HCT116 (cell line): ENCODE measurements around the gene SOX1. TPM values are rescaled to one million over a fixed set of nuclear protein-coding genes. Genes with fewer than 3 reads are reported as not detected.

ENCODE experiments used
- ATAC-seq: fragments of 200-7000 bp; cut with Tn5 transposase; 2 replicates; pipeline ENCODE4 v1.9.1; 2020; ENCODE audit warnings: mild to moderate bottlenecking, moderate library complexity
- BruUV-seq: library from RNA; stranded (reverse); fragments of 400-500 nt; replicated peaks from 2 replicates; lab custom pipeline; 2021; lab: Mats Ljungman, UMichigan
- CTCF ChIA-PET: fragments of 300-600 bp; sonication (Branson Sonifier 250); formaldehyde crosslinking; loops from one replicate; lab custom pipeline; 2021; ENCODE audit warnings: antibody characterized with exemption; lab: Charles Lee
- POLR2A ChIA-PET: fragments of 300-600, 350-600 bp; sonication (Branson Sonifier 250); formaldehyde crosslinking; loops from one replicate; lab custom pipeline; 2021; ENCODE audit warnings: antibody characterized with exemption; lab: Charles Lee
- RAD21 ChIA-PET, 2 experiments: fragments of 300-600 bp; sonication (Branson Sonifier 250); formaldehyde crosslinking; loops; one replicate each; lab custom pipeline; 2023; ENCODE audit warnings: low total read pairs in 2 of 2; ENCODE audit not compliant: uncharacterized antibody in 2 of 2, unreplicated experiment in 2 of 2, low non-redundant PET in 1 of 2; lab: Charles Lee
- DNase-seq: peaks from one replicate; pipeline ENCODE4 v3.0.0-alpha.2; 2010; ENCODE audit warnings: low read depth, low spot score
- H2AFZ ChIP-seq: fragments of 200-600 bp; shearing (Covaris generic), sonication (generic); 2 replicates; pipeline ENCODE4 v1.6.1; 2017; ENCODE audit warnings: low read depth, mixed run types, mixed read lengths, antibody characterized with exemption, low read length; ENCODE audit not compliant: poor library complexity, severe bottlenecking
- H3K27ac ChIP-seq: 2 replicates; pipeline ENCODE4 v1.5.1; 2012; ENCODE audit warnings: low read depth, low read length
- H3K27me3 ChIP-seq: fragments of 200-600 bp; sonication (generic); 2 replicates; pipeline ENCODE4 v1.6.1; 2016; ENCODE audit warnings: mixed run types, low read length, mixed read lengths; ENCODE audit not compliant: insufficient read depth
- H3K36me3 ChIP-seq, 2 experiments: fragments of 200-500 bp in 1 of 2; fragments of 200-600 bp in 1 of 2; sonication (Bioruptor generic) in 1 of 2; sonication (generic) in 1 of 2; 2 replicates each; pipeline versions ENCODE4 v1.5.1 to v1.6.1; 2014 to 2016; ENCODE audit warnings: low read length in 2 of 2, inconsistent platforms in 1 of 2, mixed read lengths in 1 of 2, mixed run types in 1 of 2; ENCODE audit not compliant: insufficient read depth in 2 of 2, control insufficient read depth in 1 of 2
- H3K4me1 ChIP-seq, 2 experiments: fragments of 200-600 bp in 1 of 2; sonication (generic) in 1 of 2; 2 replicates each; pipeline versions ENCODE4 v1.5.1 to v1.6.1; 2012 to 2017; ENCODE audit warnings: low read length in 2 of 2, inconsistent platforms in 1 of 2, mild to moderate bottlenecking in 1 of 2, mixed read lengths in 1 of 2, mixed run types in 1 of 2, moderate library complexity in 1 of 2; ENCODE audit not compliant: insufficient read depth in 2 of 2, control insufficient read depth in 1 of 2
- H3K4me2 ChIP-seq: fragments of 200-600 bp; sonication (generic); 2 replicates; pipeline ENCODE4 v1.6.1; 2017; ENCODE audit warnings: mixed run types, low read length, mixed read lengths
- H3K4me3 ChIP-seq, 2 experiments: fragments of 200-600 bp in 1 of 2; sonication (generic) in 1 of 2; replicated peaks in 1 of 2; 2 replicates each; pipeline ENCODE4 v1.5.1; 2011 to 2016; ENCODE audit warnings: low read length in 2 of 2, control low read depth in 1 of 2, low read depth in 1 of 2, mild to moderate bottlenecking in 1 of 2, mixed read lengths in 1 of 2, mixed run types in 1 of 2
- H3K79me2 ChIP-seq: fragments of 200-600 bp; sonication (generic); 2 replicates; pipeline ENCODE4 v1.6.1; 2017; ENCODE audit warnings: mild to moderate bottlenecking, mixed run types, low read length, moderate library complexity, mixed read lengths; ENCODE audit not compliant: insufficient read depth
- H3K9ac ChIP-seq: fragments of 200-600 bp; sonication (generic); 2 replicates; pipeline ENCODE4 v1.6.1; 2016; ENCODE audit warnings: low read length, mixed read lengths
- H3K9me2 ChIP-seq: fragments of 200-600 bp; sonication (generic), shearing (Covaris generic); 2 replicates; pipeline ENCODE4 v1.6.1; 2017; ENCODE audit warnings: mixed run types, mild to moderate bottlenecking, moderate library complexity; ENCODE audit not compliant: insufficient read depth
- H3K9me3 ChIP-seq, 2 experiments: fragments of 200-500 bp in 1 of 2; fragments of 200-600 bp in 1 of 2; sonication (Bioruptor generic) in 1 of 2; sonication (generic) in 1 of 2; 2 replicates each; pipeline ENCODE4 v1.6.1; 2014 to 2017; ENCODE audit warnings: low read length in 2 of 2, mixed read lengths in 2 of 2, inconsistent platforms in 1 of 2, low read depth in 1 of 2, mild to moderate bottlenecking in 1 of 2, mixed run types in 1 of 2, moderate library complexity in 1 of 2; ENCODE audit not compliant: control insufficient read depth in 1 of 2, insufficient read depth in 1 of 2
- H4K20me1 ChIP-seq: fragments of 200-600 bp; sonication (generic), shearing (Covaris generic); 2 replicates; pipeline ENCODE4 v1.6.1; 2017; ENCODE audit warnings: mixed run types, mild to moderate bottlenecking, moderate library complexity; ENCODE audit not compliant: insufficient read depth
- ATF3 ChIP-seq: IDR thresholded peaks from 2 replicates; pipeline ENCODE4 v1.6.1; 2012
- EGR1 ChIP-seq: IDR thresholded peaks from 2 replicates; pipeline ENCODE4 v1.6.1; 2012; ENCODE audit warnings: low read depth
- ELF1 ChIP-seq: IDR thresholded peaks from 2 replicates; pipeline ENCODE4 v1.6.1; 2012; ENCODE audit warnings: low read depth, borderline replicate concordance
- EZH2 ChIP-seq: fragments of 200-600 bp; sonication (generic); IDR thresholded peaks from 2 replicates; pipeline ENCODE4 v1.6.1; 2017; ENCODE audit warnings: antibody characterized with exemption, mixed run types
- FOSL1 ChIP-seq: IDR thresholded peaks from 2 replicates; pipeline ENCODE4 v1.6.1; 2012; ENCODE audit warnings: low read depth
- MAX ChIP-seq: IDR thresholded peaks from 2 replicates; pipeline ENCODE4 v1.6.1; 2012
- POLR2AphosphoS5 ChIP-seq: IDR thresholded peaks from 2 replicates; pipeline ENCODE4 v1.6.1; 2011; ENCODE audit warnings: mild to moderate bottlenecking, low read depth, low read length, moderate library complexity
- RAD21 ChIP-seq: IDR thresholded peaks from 2 replicates; pipeline ENCODE4 v1.6.1; 2012; ENCODE audit warnings: low read depth, mild to moderate bottlenecking
- REST ChIP-seq: IDR thresholded peaks from 2 replicates; pipeline ENCODE4 v1.6.1; 2012; ENCODE audit warnings: low read depth
- SIN3A ChIP-seq: IDR thresholded peaks from 2 replicates; pipeline ENCODE4 v1.6.1; 2012; ENCODE audit warnings: low read depth
- SP1 ChIP-seq: IDR thresholded peaks from 2 replicates; pipeline ENCODE4 v1.6.1; 2012; ENCODE audit warnings: low read depth
- ZNF274 ChIP-seq: fragments of 200-500 bp; sonication (Bioruptor generic); IDR thresholded peaks from 2 replicates; pipeline ENCODE4 v1.6.1; 2014; ENCODE audit warnings: mild to moderate bottlenecking, low read depth, low read length, inconsistent platforms
- intact Hi-C: fragments of 100-400 bp; cut with micrococcal nuclease; formaldehyde crosslinking; loops from 2 replicates; pipeline ENCODE4 v1.10.0; 2022
- total RNA-seq: library from RNA; stranded (reverse); gene quantifications from one replicate; pipeline ENCODE4 v1.2.1, GENCODE V29; 2021; ENCODE audit not compliant: unreplicated experiment
- TF ChIP-seq, protein P1 (sequence below), 3 experiments: fragments of 200-600 bp in 1 of 3; sonication (generic) in 1 of 3; IDR thresholded peaks in 2 of 3; conservative IDR thresholded peaks in 1 of 3; 2 replicates each; pipeline ENCODE4 v1.5.1; 2012 to 2017; ENCODE audit warnings: low read depth in 2 of 3, low read length in 2 of 3, antibody characterized with exemption in 1 of 3, borderline replicate concordance in 1 of 3, control low read depth in 1 of 3, mild to moderate bottlenecking in 1 of 3, mixed read lengths in 1 of 3, mixed run types in 1 of 3, moderate library complexity in 1 of 3; ENCODE audit not compliant: insufficient read depth in 1 of 3

SOX1 gene
- total RNA-seq, 1 experiment from 2014 or later = not detected

DNA sequence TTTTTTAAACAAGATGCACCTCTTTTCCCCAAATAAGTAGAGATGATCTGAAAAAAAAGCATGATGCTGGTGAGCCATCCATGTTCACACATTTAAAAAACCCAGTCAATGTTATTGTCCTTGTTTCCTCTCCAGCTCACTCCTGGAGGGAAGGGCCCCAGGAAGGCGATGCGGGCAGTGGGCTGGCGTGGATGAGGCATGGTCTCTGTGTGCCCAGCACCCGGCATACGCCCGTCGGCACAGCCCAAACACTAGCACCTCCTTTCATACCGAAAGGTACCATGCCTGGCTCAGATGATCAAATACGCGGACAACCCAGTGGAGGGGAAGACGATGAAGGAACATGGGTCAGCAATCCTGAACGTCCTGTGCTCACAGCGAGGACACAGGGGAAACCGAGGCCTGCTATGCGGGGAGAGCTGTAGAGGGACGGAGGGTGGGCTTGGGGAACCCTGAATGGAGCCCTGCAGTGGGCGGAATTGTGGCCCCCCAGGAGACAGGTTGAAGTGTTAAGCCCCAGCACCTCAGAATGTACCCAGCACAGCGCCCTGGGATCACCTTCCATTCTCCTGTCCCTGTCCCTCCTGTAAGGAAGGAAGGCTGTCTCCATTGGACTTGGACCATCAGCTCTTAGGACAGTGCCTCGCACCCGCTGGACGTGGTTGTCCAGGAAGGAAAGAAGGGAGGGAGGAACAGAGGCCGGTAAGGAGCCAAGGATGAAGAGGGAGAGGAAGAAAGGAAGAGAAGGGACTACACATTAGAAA lies 49.4 kb downstream of the SOX1 start:
- peaks cover 18% of the 10 kb centered on the region; the same call in 1 of the 2 replicates for H3K27me3 ChIP-seq
- no peak overlapping the region for H3K27ac ChIP-seq
- intact Hi-C loops = no loop called here
- no peak overlapping the region for H3K9ac ChIP-seq
- H3K9me3 ChIP-seq = no peaks in the 10 kb centered on the region
- no peak for DNase-seq
- peaks cover 0 to 10% of the 10 kb centered on the region in 2 experiments; a peak in 1 of 4 replicates for H3K4me1 ChIP-seq
- no peak overlapping the region for H2AFZ ChIP-seq
- no peaks in the 10 kb centered on the region for H3K9me2 ChIP-seq
- ChIA-PET POLR2A (no interaction called here), CTCF (no interaction called here), RAD21 (no interaction called here)
- H3K36me3 ChIP-seq = no peaks in the 10 kb centered on the region
- H3K4me3 ChIP-seq = no peak overlapping the region
- no peak overlapping the region for H3K4me2 ChIP-seq
- no peaks in the 10 kb centered on the region for H3K79me2 ChIP-seq
- no peak for ATAC-seq
- H4K20me1 ChIP-seq = no peaks in the 10 kb centered on the region
- TF ChIP-seq MAX = no peak
- TF ChIP-seq POLR2AphosphoS5 = no peak
- TF ChIP-seq FOSL1 = no peak
- no peak for TF ChIP-seq EGR1
- TF ChIP-seq, protein P1, sequence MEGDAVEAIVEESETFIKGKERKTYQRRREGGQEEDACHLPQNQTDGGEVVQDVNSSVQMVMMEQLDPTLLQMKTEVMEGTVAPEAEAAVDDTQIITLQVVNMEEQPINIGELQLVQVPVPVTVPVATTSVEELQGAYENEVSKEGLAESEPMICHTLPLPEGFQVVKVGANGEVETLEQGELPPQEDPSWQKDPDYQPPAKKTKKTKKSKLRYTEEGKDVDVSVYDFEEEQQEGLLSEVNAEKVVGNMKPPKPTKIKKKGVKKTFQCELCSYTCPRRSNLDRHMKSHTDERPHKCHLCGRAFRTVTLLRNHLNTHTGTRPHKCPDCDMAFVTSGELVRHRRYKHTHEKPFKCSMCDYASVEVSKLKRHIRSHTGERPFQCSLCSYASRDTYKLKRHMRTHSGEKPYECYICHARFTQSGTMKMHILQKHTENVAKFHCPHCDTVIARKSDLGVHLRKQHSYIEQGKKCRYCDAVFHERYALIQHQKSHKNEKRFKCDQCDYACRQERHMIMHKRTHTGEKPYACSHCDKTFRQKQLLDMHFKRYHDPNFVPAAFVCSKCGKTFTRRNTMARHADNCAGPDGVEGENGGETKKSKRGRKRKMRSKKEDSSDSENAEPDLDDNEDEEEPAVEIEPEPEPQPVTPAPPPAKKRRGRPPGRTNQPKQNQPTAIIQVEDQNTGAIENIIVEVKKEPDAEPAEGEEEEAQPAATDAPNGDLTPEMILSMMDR (IDR thresholded peaks at IDR 0.05 in 2 of 3, conservative IDR thresholded peaks at IDR 0.05 in 1 of 3; ENCODE audit: borderline replicate concordance in 1 of 3, insufficient read depth in 1 of 3, low read depth in 2 of 3, low read length in 2 of 3) = no peak
- no peak for TF ChIP-seq RAD21
- TF ChIP-seq ZNF274 = no peak
- TF ChIP-seq SP1 = no peak
- TF ChIP-seq ATF3 = no peak
- no peak for TF ChIP-seq SIN3A
- no peak for TF ChIP-seq EZH2
- TF ChIP-seq ELF1 = no peak
- no peak for TF ChIP-seq REST
- no TSS peak for BruUV-seq
